Mammary epithelial cell (primary cell): ENCODE data around the gene ARL2.

ENCODE experiments used
- CTCF ChIP-seq, 2 donors: IDR thresholded peaks in 1 of 2; conservative IDR thresholded peaks in 1 of 2; 2 replicates each; pipeline ENCODE4 v1.5.1; 2011 to 2012; ENCODE audit warnings: inconsistent platforms in 2 of 2, low read length in 2 of 2, mild to moderate bottlenecking in 2 of 2, control low read depth in 1 of 2, low read depth in 1 of 2; ENCODE audit not compliant: insufficient read depth in 1 of 2; ENCODE audit errors: extremely low read depth in 1 of 2
- EZH2 ChIP-seq: IDR thresholded peaks from 2 replicates; pipeline ENCODE4 v1.6.1; 2012; ENCODE audit warnings: low read length, inconsistent platforms, borderline replicate concordance

GRCh38 chr11:65059959-65060824 is 46.2 kb downstream of the ARL2 start:
- TF ChIP-seq CTCF (conservative IDR thresholded peaks at IDR 0.05 in 1 of 2, IDR thresholded peaks at IDR 0.05 in 1 of 2; ENCODE audit: extremely low read depth in 1 of 2, insufficient read depth in 1 of 2, low read depth in 1 of 2, low read length in 2 of 2), result no peak
- no peak for TF ChIP-seq EZH2
